KMS-11 (cell line): ENCODE results near the gene MAL.

Experiments
- H2AFZ ChIP-seq: fragments of 200-600 bp; sonication (generic); 2 replicates; pipeline ENCODE4 v1.6.1; 2016; ENCODE audit warnings: antibody characterized with exemption, mixed run types, low read depth
- H3K27ac ChIP-seq: fragments of 200-600 bp; sonication (generic); 2 replicates; pipeline ENCODE4 v1.6.1; 2016; ENCODE audit warnings: mild to moderate bottlenecking, mixed run types
- H3K27me3 ChIP-seq: fragments of 200-600 bp; sonication (generic); 2 replicates; pipeline ENCODE4 v1.6.1; 2017; ENCODE audit warnings: mild to moderate bottlenecking, low read depth, mixed run types, moderate library complexity; ENCODE audit not compliant: insufficient read depth
- H3K36me3 ChIP-seq: fragments of 200-600 bp; sonication (generic); 2 replicates; pipeline ENCODE4 v1.6.1; 2017; ENCODE audit warnings: mild to moderate bottlenecking, mixed run types; ENCODE audit not compliant: insufficient read depth
- H3K4me1 ChIP-seq: fragments of 200-600 bp; sonication (generic); 2 replicates; pipeline ENCODE4 v1.6.1; 2016; ENCODE audit warnings: mild to moderate bottlenecking, low read depth, mixed run types; ENCODE audit not compliant: poor library complexity, severe bottlenecking
- H3K4me2 ChIP-seq: fragments of 200-600 bp; sonication (generic); 2 replicates; pipeline ENCODE4 v1.7.0; 2016; ENCODE audit warnings: mild to moderate bottlenecking, mixed run types
- H3K4me3 ChIP-seq: fragments of 200-600 bp; sonication (generic); IDR thresholded peaks from 2 replicates; pipeline ENCODE4 v1.6.1; 2017; ENCODE audit warnings: low read depth, low read length, mixed read lengths; ENCODE audit not compliant: insufficient read depth
- H3K79me2 ChIP-seq: fragments of 200-600 bp; sonication (generic); 2 replicates; pipeline ENCODE4 v1.6.1; 2016; ENCODE audit warnings: low read depth, mixed run types; ENCODE audit not compliant: insufficient read depth
- H3K9ac ChIP-seq: fragments of 200-600 bp; sonication (generic); 2 replicates; pipeline ENCODE4 v1.6.1; 2016; ENCODE audit warnings: mild to moderate bottlenecking, mixed run types
- H4K20me1 ChIP-seq: fragments of 200-600 bp; sonication (generic); 2 replicates; pipeline ENCODE4 v1.6.1; 2016; ENCODE audit warnings: mild to moderate bottlenecking, mixed run types; ENCODE audit not compliant: insufficient read depth
- CTCF ChIP-seq: fragments of 200-600 bp; sonication (generic); conservative IDR thresholded peaks from 2 replicates; pipeline ENCODE4 v1.6.1; 2017; ENCODE audit warnings: low read depth, mild to moderate bottlenecking, antibody characterized with exemption, low read length, moderate library complexity, mixed read lengths

Gene MAL

DNA sequence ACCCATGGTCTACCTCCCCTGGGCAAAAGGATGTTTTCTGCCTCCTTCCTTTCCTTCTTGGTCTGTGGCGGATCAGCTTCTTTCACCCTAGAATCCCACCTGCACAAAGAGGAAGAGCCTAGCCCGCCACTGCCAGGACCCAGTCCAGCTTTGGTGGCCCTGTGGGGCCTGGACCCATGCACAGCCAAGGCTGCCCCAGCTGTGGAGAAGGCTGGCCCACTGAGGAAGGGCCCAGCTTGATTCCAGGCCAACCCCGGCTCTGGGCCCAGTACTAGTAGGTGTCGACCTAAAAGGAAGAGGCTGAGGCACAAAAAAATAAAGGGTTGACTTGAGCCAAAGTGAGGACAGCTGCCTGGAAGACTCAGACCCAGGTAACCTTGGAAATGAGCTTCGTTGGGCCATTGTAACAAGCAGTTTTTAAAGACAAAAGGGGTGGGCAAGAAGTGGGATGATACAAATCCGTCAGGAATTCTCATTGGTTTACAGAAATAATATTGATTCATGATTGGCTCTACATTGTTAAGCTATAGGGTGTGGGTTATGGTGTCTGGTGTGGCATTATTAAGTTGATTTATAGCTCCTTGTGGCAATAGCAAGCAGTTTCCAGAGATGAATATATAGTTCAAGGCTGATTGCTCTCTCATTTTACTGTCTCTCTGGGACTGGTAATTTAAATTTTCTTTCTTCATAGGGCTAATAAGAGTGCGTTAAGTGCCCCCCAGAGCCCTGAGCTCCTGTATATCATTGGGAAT is 29.8 kb upstream of the MAL start:
- no peak overlapping the region for H3K4me2 ChIP-seq
- no peak overlapping the region for H3K9ac ChIP-seq
- no peaks in the 10 kb centered on the region for H3K36me3 ChIP-seq
- H3K27me3 ChIP-seq: no peaks in the 10 kb centered on the region
- H3K27ac ChIP-seq: no peak overlapping the region
- no peak for TF ChIP-seq CTCF
- H3K4me3 ChIP-seq: no peak overlapping the region
- H2AFZ ChIP-seq: no peak overlapping the region
- H3K79me2 ChIP-seq: no peaks in the 10 kb centered on the region
- no peaks in the 10 kb centered on the region for H3K4me1 ChIP-seq
- H4K20me1 ChIP-seq: no peaks in the 10 kb centered on the region

- Histone ChIP-seq H3K4me2 (no peak overlapping the region), H3K27ac (no peak overlapping the region), H4K20me1 (no peaks in the 10 kb centered on the region), H2AFZ (no peak overlapping the region), H3K79me2 (no peaks in the 10 kb centered on the region), H3K4me1 (no peaks in the 10 kb centered on the region), H3K9ac (no peak overlapping the region), H3K4me3 (no peak overlapping the region), H3K27me3 (no peaks in the 10 kb centered on the region), H3K36me3 (no peaks in the 10 kb centered on the region)
- TF ChIP-seq CTCF: no peak
These were observed 29.0 kb upstream of the MAL start for GRCh38 chr2:94996305-94997100.

- no peaks in the 10 kb centered on the region for H3K27me3 ChIP-seq
- no peaks in the 10 kb centered on the region for H3K36me3 ChIP-seq
- H3K4me3 ChIP-seq: no peak overlapping the region
- no peaks in the 10 kb centered on the region for H3K79me2 ChIP-seq
- H3K4me1 ChIP-seq: no peaks in the 10 kb centered on the region
- H3K9ac ChIP-seq: no peak overlapping the region
- H3K27ac ChIP-seq: no peak overlapping the region
- H4K20me1 ChIP-seq: no peaks in the 10 kb centered on the region
- no peak overlapping the region for H3K4me2 ChIP-seq
- H2AFZ ChIP-seq: no peak overlapping the region
- no peak for TF ChIP-seq CTCF
These were observed 27.3 kb upstream of the MAL start for GRCh38 chr2:94997981-94998930.

DNA sequence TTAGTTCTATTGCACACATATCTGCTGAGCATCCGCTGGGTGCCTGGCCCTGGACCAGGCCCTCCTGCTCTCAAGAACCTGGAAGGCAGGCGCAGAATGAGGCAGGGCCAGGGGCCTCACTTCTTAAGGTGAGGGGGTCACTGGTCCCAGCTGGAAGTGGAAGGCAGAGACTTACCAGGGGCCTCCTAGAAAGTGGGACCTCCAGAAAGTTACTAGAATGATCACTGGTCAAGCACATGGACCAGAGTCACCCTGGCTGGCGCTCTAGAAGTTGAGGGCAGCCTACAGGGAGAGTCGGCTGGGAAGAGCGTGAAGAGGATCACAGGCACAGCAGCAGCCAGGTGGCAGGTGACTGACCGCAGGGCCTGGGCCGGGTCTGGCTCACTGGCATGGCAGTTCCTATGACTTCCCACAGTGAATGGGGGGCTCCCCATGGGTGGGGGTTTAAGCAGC is 26.1 kb upstream of the MAL start:
- no peak overlapping the region for H3K9ac ChIP-seq
- no peaks in the 10 kb centered on the region for H3K36me3 ChIP-seq
- no peaks in the 10 kb centered on the region for H4K20me1 ChIP-seq
- H2AFZ ChIP-seq: no peak overlapping the region
- no peak overlapping the region for H3K4me2 ChIP-seq
- no peak overlapping the region for H3K27ac ChIP-seq
- no peak overlapping the region for H3K4me3 ChIP-seq
- no peak for TF ChIP-seq CTCF
- H3K79me2 ChIP-seq: no peaks in the 10 kb centered on the region
- H3K27me3 ChIP-seq: no peaks in the 10 kb centered on the region
- no peaks in the 10 kb centered on the region for H3K4me1 ChIP-seq
